H1 (cell line): ENCODE data around the gene HOXA6. TPM values are rescaled to one million over a fixed set of nuclear protein-coding genes. Genes with fewer than 3 reads are reported as not detected.

Experiments
- FOSL1 ChIP-seq: IDR thresholded peaks from 2 replicates; pipeline ENCODE4 v1.6.1; 2011; ENCODE audit warnings: mild to moderate bottlenecking, low read depth, low read length, moderate library complexity; ENCODE audit not compliant: insufficient read depth
- PHF8 ChIP-seq: fragments of 200-600 bp; sonication (generic); conservative IDR thresholded peaks from 2 replicates; pipeline ENCODE4 v1.7.1; 2012; ENCODE audit warnings: low read depth, mild to moderate bottlenecking, inconsistent platforms, low read length, moderate library complexity
- POLR2A ChIP-seq, 2 experiments: IDR thresholded peaks; 1 replicate in 1 of 2; 2 replicates in 1 of 2; pipeline ENCODE4 v1.6.1; 2011; ENCODE audit warnings: low read depth in 2 of 2, low read length in 2 of 2, mild to moderate bottlenecking in 2 of 2; ENCODE audit errors: control extremely low read depth in 1 of 2
- POLR2AphosphoS5 ChIP-seq: IDR thresholded peaks from 2 replicates; pipeline ENCODE4 v1.6.1; 2011; ENCODE audit warnings: low read depth, low read length
- TAF7 ChIP-seq: optimal IDR thresholded peaks from 2 replicates; pipeline ENCODE3; 2011; ENCODE audit warnings: low read depth, mild to moderate bottlenecking, inconsistent platforms, low read length, moderate library complexity, borderline replicate concordance
- polyA plus RNA-seq, 7 experiments: library from polyadenylated mRNA; depleted of rRNA in 3 of 7; stranded (reverse) in 5 of 7; unstranded in 2 of 7; fragments of >200 nt in 5 of 7; fragments of 200-250 nt in 2 of 7; gene quantifications; 1 replicate in 5 of 7; 2 replicates in 1 of 7; 4 replicates in 1 of 7; pipeline versions ENCODE4 v1.2.1 to v1.2.3, GENCODE V29; 2011 to 2013; ENCODE audit warnings: missing spikeins in 2 of 7, mixed read lengths in 2 of 7
- total RNA-seq: library from RNA; stranded (reverse); fragmentation: NEBNext Ultra II Directional; extraction: Animal tissue kit (Norgen Biotek cat#: 25700); gene quantifications from 2 replicates; pipeline ENCODE4 v1.2.1, GENCODE V29; 2021
- TF ChIP-seq, protein P1 (sequence below): IDR thresholded peaks from 2 replicates; pipeline ENCODE4 v1.6.1; 2011; ENCODE audit warnings: low read depth, mild to moderate bottlenecking, low read length; ENCODE audit not compliant: insufficient read depth

HOXA6 gene
- total and polyA plus RNA-seq, 2 of the 8 experiments (the other 6 are each of a cell fraction or from before 2014, with no cell fraction given), result not detected

DNA sequence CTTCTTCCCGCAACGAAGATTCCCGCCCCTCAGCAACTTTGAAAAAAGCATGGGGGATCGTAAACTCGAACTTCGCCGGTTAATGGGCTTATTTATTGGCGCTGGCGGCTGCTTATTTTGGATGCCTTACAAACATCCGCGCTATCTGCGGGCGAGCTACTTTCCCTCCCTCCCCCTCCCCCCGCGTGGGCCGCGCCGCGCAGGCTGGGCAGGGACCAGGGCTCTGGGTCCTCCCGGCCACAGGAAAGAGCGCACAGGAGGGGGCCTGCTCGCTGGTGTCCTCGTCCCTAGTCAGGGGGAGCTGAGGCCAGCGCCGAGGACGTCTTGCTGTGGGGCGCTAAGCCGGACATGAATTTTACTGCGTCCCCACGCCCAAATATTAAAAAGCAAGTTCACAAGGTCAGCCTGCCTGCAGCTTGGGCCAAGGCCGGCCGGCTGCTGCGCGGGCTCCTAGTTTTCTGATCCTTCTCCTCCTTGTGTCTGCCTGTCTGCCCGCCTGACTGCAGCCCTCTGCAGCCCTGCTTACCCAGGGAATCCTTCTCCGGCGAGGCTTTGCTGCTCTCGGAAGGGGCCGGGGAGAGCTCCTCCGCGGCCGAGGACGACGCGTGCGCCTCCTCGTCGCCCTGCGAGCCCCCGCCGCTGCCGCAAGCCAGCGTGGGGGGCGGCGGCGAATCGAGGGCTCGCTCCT is 25.4 kb upstream of the HOXA6 start (continued):
- TF ChIP-seq PHF8 (no peak), TAF7 (no peak), POLR2A (IDR thresholded peaks at IDR 0.05; ENCODE audit: control extremely low read depth in 1 of 2, low read depth in 2 of 2, low read length in 2 of 2) (no peak), FOSL1 (no peak), POLR2AphosphoS5 (no peak)
- TF ChIP-seq, protein P1, sequence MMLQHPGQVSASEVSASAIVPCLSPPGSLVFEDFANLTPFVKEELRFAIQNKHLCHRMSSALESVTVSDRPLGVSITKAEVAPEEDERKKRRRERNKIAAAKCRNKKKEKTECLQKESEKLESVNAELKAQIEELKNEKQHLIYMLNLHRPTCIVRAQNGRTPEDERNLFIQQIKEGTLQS, result no peak
- TF ChIP-seq, all 59 proteins: peak for 3
